Jurkat, Clone E6-1 (cell line): Measurements from ENCODE around the gene SCFD1.
"Not testable (repeated sequence)": the region's sequence is repeated elsewhere in the genome, so short reads cannot be mapped to it uniquely, and the experiment has no call there.

Experiments used
- DNase-seq: peaks from one replicate; pipeline ENCODE4 v3.0.0-alpha.2; 2011; ENCODE audit warnings: low read depth, low spot score
- H3K4me3 ChIP-seq: 2 replicates; pipeline ENCODE4 v1.5.1; 2011; ENCODE audit warnings: mild to moderate bottlenecking, low read length, control low read depth, moderate library complexity

SCFD1 gene

DNA sequence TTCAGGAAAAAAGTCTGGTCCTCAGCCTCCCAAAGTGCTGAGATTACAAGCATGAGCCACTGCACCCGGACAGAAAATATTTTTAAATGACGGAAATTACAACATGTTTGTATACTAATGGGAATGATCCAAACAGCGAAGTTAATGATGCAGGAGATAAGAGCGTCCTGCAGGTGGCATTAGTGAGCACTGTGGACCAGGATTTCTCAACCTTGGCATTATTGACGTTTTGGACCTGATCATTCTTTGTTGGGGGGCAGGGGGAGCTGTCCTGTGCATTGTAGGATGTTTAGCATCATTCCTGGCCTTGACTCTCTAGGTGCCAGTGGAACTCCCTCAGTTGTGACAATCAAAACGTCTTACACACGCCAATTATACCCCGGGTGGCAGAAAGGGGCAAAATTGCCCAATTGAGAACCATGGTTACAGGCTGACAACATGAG is 34.1 kb downstream of the SCFD1 start:
- DNase-seq = peak; percentile 12
- no peak overlapping the region for H3K4me3 ChIP-seq

DNA sequence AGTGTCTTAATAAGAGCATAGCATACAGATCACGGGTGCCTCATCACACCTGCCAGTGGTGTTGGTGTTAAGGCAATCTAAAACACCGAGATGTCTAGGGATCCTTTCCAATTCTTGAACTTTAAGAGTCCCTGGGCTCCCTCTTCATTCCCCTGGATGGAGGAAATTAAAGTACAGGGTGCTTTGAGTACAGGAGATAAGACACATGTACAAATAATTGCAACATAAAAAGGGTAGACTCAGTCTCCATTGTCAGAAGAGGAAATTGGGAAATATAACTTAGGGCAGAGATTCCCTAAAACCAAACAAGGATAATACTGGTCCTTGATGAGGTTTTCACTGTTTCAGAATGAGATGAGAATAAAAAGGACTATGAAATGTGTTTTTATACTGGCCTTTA is 34.9 kb downstream of the SCFD1 start:
- H3K4me3 ChIP-seq = no peak overlapping the region

DNA sequence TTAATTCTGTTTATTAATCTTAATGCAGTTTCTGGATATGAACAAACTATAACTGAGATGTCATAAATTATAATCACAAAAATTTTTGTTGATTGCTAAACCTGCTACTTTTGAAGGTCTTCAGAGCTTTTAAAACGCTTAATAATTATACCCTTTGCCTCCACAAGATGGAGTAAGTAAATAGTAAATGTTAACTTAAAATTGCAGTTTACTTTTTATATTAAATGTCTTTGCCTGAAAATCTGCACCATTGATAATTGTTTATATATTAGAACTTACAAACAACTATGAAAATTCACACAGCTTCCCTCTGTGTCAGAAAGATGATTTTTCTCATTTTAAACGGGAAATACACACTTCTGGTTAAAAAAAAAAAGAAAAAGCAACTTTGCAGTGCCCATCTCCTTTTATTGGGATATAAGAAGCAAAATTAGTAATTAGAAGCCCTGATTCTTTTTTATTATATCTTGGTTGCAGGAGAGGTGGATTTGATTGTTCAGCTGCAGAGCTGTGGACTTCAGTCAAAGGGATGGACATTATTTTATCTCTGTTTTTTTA is 35.6 kb downstream of the SCFD1 start:
- DNase-seq = peak; percentile 11

More for the DNA sequence above, 34.9 kb downstream of the SCFD1 start:
- no peak for DNase-seq

DNA sequence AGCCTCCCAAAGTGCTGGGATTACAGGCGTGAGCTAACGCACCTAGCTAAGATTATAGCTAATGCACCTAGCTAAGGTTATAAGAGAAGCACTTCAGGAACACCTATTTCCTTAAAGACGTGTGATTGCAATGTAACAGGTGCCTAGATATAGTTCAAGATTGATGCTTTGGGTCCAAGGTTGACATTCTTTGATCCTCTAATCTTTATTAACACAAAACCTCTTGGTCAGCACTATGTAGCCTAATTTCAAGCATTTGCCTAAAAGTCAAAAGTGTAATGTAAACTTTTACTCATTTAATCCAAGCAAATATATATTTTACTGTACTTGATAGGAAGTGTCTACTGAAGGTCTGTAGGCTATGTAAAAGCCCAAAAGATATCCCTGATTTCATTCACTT is 36.5 kb downstream of the SCFD1 start:
- H3K4me3 ChIP-seq = no peak overlapping the region
- DNase-seq = no peak

More for the DNA sequence above, 35.6 kb downstream of the SCFD1 start:
- no peak overlapping the region for H3K4me3 ChIP-seq

- no peak overlapping the region for H3K4me3 ChIP-seq
- DNase-seq = no peak
Measured at GRCh38 chr14:30669594-30669993, 47.5 kb downstream of the SCFD1 start.

- H3K4me3 ChIP-seq = no peak overlapping the region
- DNase-seq = no peak
Measured at GRCh38 chr14:30673071-30673470, 51.0 kb downstream of the SCFD1 start.

DNA sequence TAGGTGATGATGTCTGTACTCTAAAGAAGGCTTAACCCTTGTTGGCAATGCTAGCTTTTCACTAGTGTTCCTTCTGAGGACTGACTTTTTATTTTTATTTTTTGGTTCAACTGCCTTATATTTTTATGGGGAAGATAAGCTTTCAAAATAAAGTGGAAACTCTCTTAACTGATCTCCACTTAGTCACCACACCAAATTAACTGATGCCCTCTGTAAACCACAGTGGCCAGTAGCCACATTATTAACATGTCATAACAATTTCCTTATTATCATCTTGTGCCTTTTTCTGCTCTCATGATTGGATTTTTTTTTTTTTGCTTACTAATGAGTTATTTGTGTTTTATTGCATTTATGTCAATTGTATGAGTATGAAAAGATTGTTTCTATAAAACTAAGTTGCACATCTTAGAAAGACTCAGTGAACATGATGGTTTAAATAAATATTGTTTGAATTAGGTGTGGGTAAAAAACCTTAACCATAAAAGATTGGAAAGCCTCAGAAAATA is 56.9 kb downstream of the SCFD1 start:
- no peak overlapping the region for H3K4me3 ChIP-seq
- no peak for DNase-seq

- DNase-seq = no peak
- no peak overlapping the region for H3K4me3 ChIP-seq
Measured at GRCh38 chr14:30680036-30680435, 57.9 kb downstream of the SCFD1 start.

DNA sequence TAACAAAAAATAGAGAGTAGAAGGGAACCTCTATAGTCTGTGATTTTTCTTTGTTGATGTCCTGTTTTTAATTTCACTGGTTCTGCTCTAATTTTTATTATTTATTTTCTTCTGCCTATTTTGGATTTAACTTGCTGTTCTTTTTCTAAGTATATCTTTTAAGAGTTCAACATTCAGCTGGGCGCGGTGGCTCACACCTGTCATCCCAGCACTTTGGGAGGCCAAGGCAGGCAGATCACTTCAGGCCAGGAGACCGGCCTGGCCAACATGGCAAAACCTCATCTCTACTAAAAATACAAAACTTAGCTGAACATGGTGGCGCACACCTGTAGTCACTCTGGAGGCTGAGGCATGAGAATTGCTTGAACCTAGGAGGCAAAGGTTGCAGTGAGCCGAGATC is 58.7 kb downstream of the SCFD1 start:
- not testable (repeated sequence) for DNase-seq, H3K4me3 ChIP-seq

DNA sequence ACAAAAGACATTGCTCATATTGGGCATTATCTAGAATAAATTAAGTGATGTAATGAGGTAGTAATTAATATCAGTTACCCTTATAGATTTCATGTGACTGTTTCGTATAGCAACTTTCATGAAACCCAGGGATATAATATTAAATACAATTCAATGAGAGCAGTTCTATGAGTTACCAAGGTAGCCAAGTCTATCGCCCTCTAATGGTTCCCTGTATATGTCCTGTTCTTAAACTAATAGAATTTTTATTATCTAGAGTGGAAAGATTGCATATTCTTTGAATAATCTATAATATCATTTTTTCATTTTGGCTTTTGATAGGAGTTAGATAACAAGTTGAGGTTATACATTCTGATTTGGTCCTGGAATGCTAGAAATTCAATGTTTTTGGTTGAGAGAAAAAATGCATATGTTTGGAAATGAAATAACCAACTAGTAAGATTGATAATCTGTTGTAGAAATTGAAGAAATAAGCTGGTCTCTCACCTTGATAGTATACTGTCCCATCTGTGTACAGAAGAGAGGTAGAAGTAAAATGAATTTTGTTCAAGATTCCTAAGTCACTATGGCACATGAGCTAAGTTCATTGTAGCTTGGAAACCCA is 59.7 kb downstream of the SCFD1 start:
- DNase-seq = no peak

GRCh38 chr14:30690487-30691355 is 68.6 kb downstream of the SCFD1 start:
- DNase-seq, H3K4me3 ChIP-seq: not testable (repeated sequence)

More for the DNA sequence above, 59.7 kb downstream of the SCFD1 start:
- H3K4me3 ChIP-seq = no peak overlapping the region

DNA sequence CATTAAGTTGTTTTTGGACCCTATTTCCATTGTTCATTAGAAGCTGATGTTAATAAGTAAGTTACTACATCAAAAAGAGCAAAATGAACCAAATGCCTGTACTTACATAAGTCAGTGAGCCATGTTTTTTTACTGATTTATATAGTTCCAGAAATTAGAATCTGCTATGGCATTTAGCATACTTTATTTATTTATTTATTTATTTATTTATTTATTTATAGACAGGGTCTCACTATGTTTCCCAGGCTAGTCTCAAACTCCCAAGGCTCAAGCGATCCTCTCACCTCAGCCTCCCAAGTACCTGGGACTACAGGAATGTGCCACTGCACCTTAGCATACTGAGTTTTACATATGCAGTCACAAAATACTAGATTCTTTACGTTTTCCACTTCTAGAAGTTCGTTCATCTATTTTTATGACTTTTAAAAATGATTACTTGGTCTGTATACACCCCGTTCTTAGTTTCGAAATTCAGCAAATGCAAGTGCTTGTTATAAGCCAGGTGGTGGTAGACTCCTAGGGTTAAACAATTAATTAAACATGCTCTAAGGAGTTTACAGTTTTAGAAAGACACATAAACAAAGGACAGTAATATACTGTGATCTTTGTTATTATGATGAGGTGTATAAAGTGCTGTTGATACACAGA is 69.8 kb downstream of the SCFD1 start:
- H3K4me3 ChIP-seq = no peak overlapping the region
- DNase-seq = no peak

- no peak for DNase-seq
- H3K4me3 ChIP-seq = no peak overlapping the region
Measured at GRCh38 chr14:30692669-30693068, 70.5 kb downstream of the SCFD1 start.

DNA sequence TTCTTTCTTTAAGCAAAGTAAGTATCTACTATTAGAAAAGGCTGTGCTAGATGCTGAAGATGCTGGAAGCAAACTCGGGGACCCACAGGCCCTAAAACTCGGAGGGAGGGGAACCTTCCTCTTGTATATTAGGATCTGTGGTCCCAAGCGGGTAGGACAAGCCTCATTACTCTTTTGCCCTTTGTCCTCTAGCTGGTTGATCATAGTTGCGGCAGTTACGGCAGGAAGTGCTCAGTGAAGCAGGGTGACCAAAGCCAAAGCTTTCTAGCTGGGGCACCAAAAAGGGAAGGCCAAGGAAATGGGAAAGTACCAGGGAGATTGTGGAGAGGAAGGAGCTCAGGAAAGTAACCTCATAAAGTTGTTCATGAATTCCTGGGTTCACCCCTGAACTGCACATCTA is 76.3 kb downstream of the SCFD1 start:
- no peak overlapping the region for H3K4me3 ChIP-seq
- no peak for DNase-seq

DNA sequence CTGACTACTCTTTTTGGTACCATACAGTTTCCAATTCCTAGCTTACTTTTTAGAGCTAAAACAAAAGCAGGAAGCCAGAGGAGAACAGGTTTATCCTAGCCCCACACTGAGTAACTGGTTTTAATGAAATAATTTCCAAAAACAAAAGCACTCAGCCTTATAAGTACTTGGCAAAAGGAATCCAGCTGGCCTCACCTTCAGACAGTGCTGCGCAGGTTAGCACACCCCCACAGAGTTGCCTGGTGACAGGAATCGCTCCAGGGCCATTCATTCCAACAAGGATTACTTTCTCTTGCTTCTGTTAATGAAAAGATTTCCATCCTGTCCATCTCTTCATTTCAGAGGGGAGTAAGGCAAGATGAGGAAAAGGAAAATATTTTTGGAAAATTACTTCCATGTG is 84.6 kb downstream of the SCFD1 start:
- DNase-seq = no peak
- no peak overlapping the region for H3K4me3 ChIP-seq

DNA sequence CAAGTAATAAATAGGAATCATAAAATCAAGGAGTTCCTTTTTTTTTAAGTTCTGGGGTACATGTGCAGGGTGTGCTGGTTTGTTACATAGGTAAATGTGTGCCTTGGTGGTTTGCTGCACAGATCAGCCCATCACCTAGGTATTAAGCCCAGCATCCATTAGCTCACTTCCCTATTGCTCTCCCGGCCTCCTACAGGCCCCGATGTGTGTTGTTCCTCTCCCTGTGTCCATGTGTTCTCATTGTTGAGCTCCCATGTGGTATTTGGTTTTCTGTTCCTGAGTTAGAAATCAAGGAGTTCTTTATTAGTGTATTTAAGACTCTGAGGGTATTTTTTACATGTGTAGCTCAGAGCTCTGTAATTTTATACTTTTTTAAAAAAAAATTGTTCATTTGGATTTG is 86.0 kb downstream of the SCFD1 start:
- DNase-seq = no peak
- H3K4me3 ChIP-seq = no peak overlapping the region

DNA sequence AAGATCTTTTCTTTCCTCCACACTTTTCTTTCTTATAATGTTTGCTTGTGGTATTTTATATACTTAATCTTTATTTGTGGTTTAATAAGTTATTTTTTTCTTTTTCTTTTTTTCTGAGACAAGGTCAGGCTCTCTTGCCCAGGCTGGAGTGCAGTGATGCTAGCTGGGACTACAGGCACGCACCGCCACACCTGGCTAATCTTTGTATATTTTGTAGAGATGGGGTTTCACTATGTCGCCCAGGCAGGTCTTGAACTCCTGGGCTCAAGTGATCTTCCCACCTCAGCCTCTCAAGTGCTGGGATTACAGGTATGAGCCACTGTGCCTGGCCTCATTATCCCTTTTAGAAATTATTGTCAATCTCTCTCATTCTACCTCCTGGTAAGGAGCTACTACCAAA is 87.1 kb downstream of the SCFD1 start:
- no peak for DNase-seq
- no peak overlapping the region for H3K4me3 ChIP-seq

DNA sequence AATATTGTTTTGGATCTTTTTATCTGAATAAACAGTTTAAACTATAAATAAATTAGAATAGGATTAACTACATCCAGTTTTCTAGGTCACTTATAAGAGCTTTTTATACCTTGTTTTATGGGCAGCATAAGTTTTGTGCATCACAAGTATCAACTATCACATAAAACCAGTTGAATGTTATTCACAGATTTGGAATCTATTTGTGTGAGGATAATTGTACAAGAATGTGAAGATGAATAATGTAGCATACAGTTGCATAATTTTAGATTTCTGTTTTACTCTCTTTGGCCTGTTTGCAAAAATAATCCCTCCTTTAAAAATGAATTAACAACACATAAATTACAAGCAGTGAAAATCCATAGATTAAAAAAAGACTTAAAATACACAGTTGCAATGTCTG is 88.8 kb downstream of the SCFD1 start:
- H3K4me3 ChIP-seq = no peak overlapping the region
- DNase-seq = no peak

DNA sequence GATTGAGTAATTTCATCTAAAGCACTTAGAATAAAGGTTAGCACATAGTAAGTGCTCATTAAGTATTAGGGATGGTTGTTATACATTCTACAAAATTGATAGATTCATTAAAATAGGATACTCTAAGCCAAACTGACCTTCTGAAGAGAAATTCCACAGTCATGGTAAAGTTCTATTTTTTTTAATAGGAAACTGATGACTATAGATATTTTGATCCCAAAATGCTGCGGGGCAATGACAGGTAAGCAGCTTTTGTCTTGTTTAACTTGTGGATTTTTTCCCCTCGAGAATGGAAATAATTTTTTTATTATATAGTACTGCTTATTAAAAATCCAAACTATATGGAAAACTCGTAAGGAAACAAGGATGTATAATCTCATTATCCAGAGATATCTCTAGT is 97.0 kb downstream of the SCFD1 start:
- H3K4me3 ChIP-seq = no peak overlapping the region
- no peak for DNase-seq

DNA sequence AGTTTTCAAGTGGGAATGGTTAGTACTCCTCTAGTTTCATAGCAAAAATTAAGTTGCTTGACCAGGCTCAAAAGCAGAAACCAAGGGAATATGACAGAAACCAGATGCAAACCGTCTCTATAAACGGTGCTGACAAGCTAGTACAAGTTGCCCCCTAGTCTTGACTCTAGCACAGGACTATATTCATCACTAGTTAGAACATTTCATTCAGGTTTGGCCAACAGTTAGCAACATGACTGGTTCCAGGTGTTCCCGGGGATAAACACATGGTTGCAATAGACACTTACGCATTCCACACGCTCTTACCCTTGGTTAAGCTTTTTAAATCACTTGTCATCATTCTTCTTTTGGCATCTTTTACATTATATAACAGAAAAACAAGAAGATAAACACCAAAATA is 103.6 kb downstream of the SCFD1 start:
- DNase-seq = no peak
- no peak overlapping the region for H3K4me3 ChIP-seq
